Stomach (tissue), 9 donors: ENCODE measurements around the gene ERFL. TPM values are rescaled to one million over a fixed set of nuclear protein-coding genes. Genes with fewer than 3 reads are reported as not detected.

ENCODE experiments used
- DNase-seq, 2 donors: peaks; one replicate each; pipeline versions ENCODE4 v3.0.0 to v3.0.0-alpha.2; 2013 to 2019
- H3K27ac ChIP-seq, 5 donors: fragments of 200-600 bp in 4 of 5; sonication (generic) in 4 of 5; one replicate each; pipeline ENCODE4 v1.5.1; 2013 to 2019; ENCODE audit warnings: mild to moderate bottlenecking in 1 of 5, moderate library complexity in 1 of 5
- H3K27me3 ChIP-seq, 3 donors: fragments of 200-600 bp; sonication (generic); one replicate each; pipeline ENCODE4 v1.5.1; 2017 to 2019; ENCODE audit warnings: mixed run types in 1 of 3
- H3K36me3 ChIP-seq, 4 donors: fragments of 200-600 bp; sonication (generic); 1 replicate in 3 of 4; 2 replicates in 1 of 4; pipeline ENCODE4 v1.5.1; 2016 to 2019
- H3K4me1 ChIP-seq, 4 donors: fragments of 200-600 bp; sonication (generic); one replicate each; pipeline ENCODE4 v1.5.1; 2016 to 2019
- H3K4me3 ChIP-seq, 4 donors: fragments of 200-600 bp; sonication (generic) in 3 of 4; one replicate each; pipeline ENCODE4 v1.5.1; 2016 to 2019; ENCODE audit warnings: mild to moderate bottlenecking in 1 of 4
- H3K9me3 ChIP-seq, 4 donors: fragments of 200-600 bp; sonication (generic); one replicate each; pipeline ENCODE4 v1.5.1; 2016 to 2019
- CTCF ChIP-seq, 7 experiments: fragments of 450-650 bp in 4 of 7; fragments of 200-600 bp in 3 of 7; sonication (generic) in 3 of 7; IDR thresholded peaks; one replicate each; pipeline ENCODE4 v1.5.1; 2016 to 2019; ENCODE audit warnings: antibody characterized with exemption in 7 of 7, control low read depth in 2 of 7, mild to moderate bottlenecking in 1 of 7
- EP300 ChIP-seq: sonication (generic); formaldehyde crosslinking; IDR thresholded peaks from one replicate; pipeline ENCODE4 v1.6.1; 2017; ENCODE audit warnings: antibody characterized with exemption
- POLR2A ChIP-seq, 4 donors: fragments of 450-650 bp; IDR thresholded peaks; one replicate each; pipeline ENCODE4 v1.6.1; 2016; ENCODE audit warnings: antibody characterized with exemption in 4 of 4, control low read depth in 2 of 4, mild to moderate bottlenecking in 1 of 4, moderate library complexity in 1 of 4
- POLR2AphosphoS5 ChIP-seq, 3 donors: sonication (generic); formaldehyde crosslinking; IDR thresholded peaks; one replicate each; pipeline ENCODE4 v1.6.1; 2016; ENCODE audit warnings: antibody characterized with exemption in 3 of 3
- WGBS, 5 donors: extraction: QIAGEN DNeasy Blood & Tissue Kit in 3 of 5; methylation state at CpG; one replicate each; pipeline versions ENCODE4 v1.1.5 to v1.1.7; 2013 to 2018; 5-methylcytosine and 5-hydroxymethylcytosine counted together
- intact Hi-C: fragments of 100-400 bp; cut with DNase I; formaldehyde crosslinking; loops from one replicate; pipeline ENCODE4 v1.15.1; 2023; ENCODE audit warnings: low total_unique reads
- polyA plus RNA-seq, 3 donors: library from polyadenylated mRNA; stranded (reverse); fragments of 200-250 nt; gene quantifications; one replicate each; pipeline ENCODE4 v1.2.3, GENCODE V29; 2013
- total RNA-seq, 5 donors: library from RNA; depleted of rRNA; stranded (reverse); fragments of >200 nt; gene quantifications; one replicate each; pipeline versions ENCODE4 v1.1.0 to v1.2.3, GENCODE V29; 2014 to 2016
- donor health status: healthy with polysubstance abuse.
- donor health status: Bipolar disorder and iron deficiency.
- donor health status: healthy.

ERFL gene
- total and polyA plus RNA-seq, 8 donors, result 0.25 TPM; not detected in 7

- no peak for DNase-seq
- Histone ChIP-seq H3K9me3 (no peaks in the 10 kb centered on the region), H3K27me3 (peaks cover 7 to 41% (median 30%) of the 10 kb centered on the region in 3 donors), H3K4me3 (no peak overlapping the region), H3K27ac (no peak overlapping the region), H3K4me1 (peaks cover 8 to 39% (median 33%) of the 10 kb centered on the region in 4 donors), H3K36me3 (peaks cover 22 to 50% (median 41%) of the 10 kb centered on the region in 4 donors)
- TF ChIP-seq POLR2AphosphoS5 (IDR thresholded peaks at IDR 0.05) (no peak), EP300 (no peak), CTCF (IDR thresholded peaks at IDR 0.05) (no peak), POLR2A (IDR thresholded peaks at IDR 0.05) (no peak)
- WGBS, 5 donors, result 73 to 84% (median 81%) methylated on average over 11 of the region's 11 CpGs
- intact Hi-C loops, result no loop called here
Observed at GRCh38 chr19:41908724-41909464, 19.4 kb downstream of the ERFL start.

GRCh38 chr19:41907994-41908615, 20.1 kb downstream of the ERFL start:
- TF ChIP-seq POLR2A (IDR thresholded peaks at IDR 0.05) (no peak), POLR2AphosphoS5 (IDR thresholded peaks at IDR 0.05) (no peak), EP300 (no peak), CTCF (IDR thresholded peaks at IDR 0.05) (no peak)
- Histone ChIP-seq H3K4me1 (peaks cover 13 to 39% (median 35%) of the 10 kb centered on the region in 4 donors), H3K9me3 (no peaks in the 10 kb centered on the region), H3K36me3 (peaks cover 30 to 58% (median 49%) of the 10 kb centered on the region in 4 donors), H3K27me3 (peaks cover 4 to 33% (median 22%) of the 10 kb centered on the region in 3 donors), H3K27ac (no peak overlapping the region), H3K4me3 (no peak overlapping the region)
- 80 to 87% (median 82%) methylated on average over 22 to 25 of the region's 25 CpGs for WGBS, 5 donors
- intact Hi-C loops, result no loop called here
- no peak for DNase-seq

GRCh38 chr19:41906916-41907680, 21.2 kb downstream of the ERFL start:
- Histone ChIP-seq H3K27me3 (peaks cover 0 to 23% (median 12%) of the 10 kb centered on the region in 3 donors), H3K27ac (no peak overlapping the region), H3K9me3 (no peaks in the 10 kb centered on the region), H3K4me3 (no peak overlapping the region), H3K4me1 (peaks cover 11 to 37% (median 32%) of the 10 kb centered on the region in 4 donors), H3K36me3 (peaks cover 40 to 68% (median 59%) of the 10 kb centered on the region in 4 donors)
- intact Hi-C loops, result no loop called here
- DNase-seq, result no peak
- WGBS, 5 donors, result 74 to 82% (median 77%) methylated on average over 21 of the region's 21 CpGs
- TF ChIP-seq POLR2AphosphoS5 (IDR thresholded peaks at IDR 0.05) (no peak), POLR2A (IDR thresholded peaks at IDR 0.05) (no peak), EP300 (no peak), CTCF (IDR thresholded peaks at IDR 0.05) (no peak)

GRCh38 chr19:41906271-41906670, 22.0 kb downstream of the ERFL start:
- TF ChIP-seq EP300 (no peak), CTCF (IDR thresholded peaks at IDR 0.05) (no peak), POLR2A (IDR thresholded peaks at IDR 0.05) (no peak), POLR2AphosphoS5 (IDR thresholded peaks at IDR 0.05) (no peak)
- Histone ChIP-seq H3K4me3 (no peak overlapping the region), H3K27ac (no peak overlapping the region), H3K9me3 (no peaks in the 10 kb centered on the region), H3K4me1 (peaks cover 11 to 35% (median 32%) of the 10 kb centered on the region in 4 donors), H3K27me3 (peaks cover 0 to 15% (median 4%) of the 10 kb centered on the region in 3 donors), H3K36me3 (peaks cover 48 to 76% (median 67%) of the 10 kb centered on the region in 4 donors)
- intact Hi-C loops, result no loop called here
- 63 to 71% (median 68%) methylated on average over 7 to 9 of the region's 9 CpGs for WGBS, 5 donors
- DNase-seq, result no peak
